GM19193 (cell line): Measurements from ENCODE around the gene DUOXA2.

ENCODE experiments used
- POLR2A ChIP-seq: IDR thresholded peaks from 4 replicates; pipeline ENCODE4 v1.6.1; 2011; ENCODE audit not compliant: insufficient read depth, insufficient read length; ENCODE audit errors: extremely low read depth

Gene DUOXA2

DNA sequence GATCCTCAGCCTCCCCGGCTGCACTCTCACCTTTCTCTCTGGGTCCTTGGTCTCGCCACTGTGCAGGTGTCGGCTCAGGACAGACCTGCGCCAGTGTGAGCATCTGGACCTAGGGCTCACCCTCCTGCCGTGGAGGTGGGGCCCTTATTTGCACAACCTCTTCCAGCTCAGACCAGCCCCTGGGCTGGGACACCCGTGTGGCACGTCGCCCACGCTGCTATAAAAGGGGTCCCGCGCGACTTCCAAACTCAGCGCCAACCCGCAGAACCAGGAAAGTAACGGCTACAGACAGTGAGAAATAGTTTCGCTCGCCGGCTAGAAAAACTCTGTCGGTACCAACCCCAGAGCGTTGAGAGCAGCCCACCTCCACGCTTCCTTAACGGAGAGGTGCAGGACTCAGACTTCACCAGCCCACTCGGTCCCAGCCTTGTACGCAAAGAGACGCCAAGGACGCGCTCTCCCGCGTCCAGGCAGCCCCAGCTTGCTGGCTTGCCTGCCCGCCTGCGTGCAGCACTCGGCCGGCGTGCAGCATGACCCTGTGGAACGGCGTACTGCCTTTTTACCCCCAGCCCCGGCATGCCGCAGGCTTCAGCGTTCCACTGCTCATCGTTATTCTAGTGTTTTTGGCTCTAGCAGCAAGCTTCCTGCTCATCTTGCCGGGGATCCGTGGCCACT is at the start of gene DUOXA2, which contains the start of gene DUOX2:
Gene DUOXA2, plus strand, starts transcription at position 251 of the 675 bp plus-strand sequence. Its CDS starts 280 bp downstream, at position 531.
Gene DUOX2, minus strand, starts transcription at position 97 of the 675 bp plus-strand sequence. CDS start 761 bp downstream, outside the sequence.
- TF ChIP-seq POLR2A, result no peak

DNA sequence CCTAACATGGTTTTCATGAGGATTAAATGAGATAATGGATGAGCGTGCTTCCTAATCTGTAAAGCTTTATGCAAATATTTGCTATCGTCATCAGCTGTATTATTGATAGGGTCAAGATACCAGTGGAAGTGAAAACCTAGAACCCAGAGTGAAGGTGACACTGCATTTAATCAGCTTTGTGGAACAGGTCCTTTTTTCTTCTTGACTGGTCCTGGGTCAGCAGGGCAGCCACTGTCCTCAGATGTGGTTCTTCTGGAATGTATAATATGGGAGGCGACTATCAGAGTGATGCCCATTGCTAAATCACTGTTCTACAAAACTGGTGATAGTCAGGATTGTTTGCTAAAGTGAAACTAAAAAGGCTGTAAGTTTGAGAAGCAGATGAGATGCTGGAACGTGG is 49.7 kb upstream of the DUOXA2 start:
- TF ChIP-seq POLR2A, result no peak

DNA sequence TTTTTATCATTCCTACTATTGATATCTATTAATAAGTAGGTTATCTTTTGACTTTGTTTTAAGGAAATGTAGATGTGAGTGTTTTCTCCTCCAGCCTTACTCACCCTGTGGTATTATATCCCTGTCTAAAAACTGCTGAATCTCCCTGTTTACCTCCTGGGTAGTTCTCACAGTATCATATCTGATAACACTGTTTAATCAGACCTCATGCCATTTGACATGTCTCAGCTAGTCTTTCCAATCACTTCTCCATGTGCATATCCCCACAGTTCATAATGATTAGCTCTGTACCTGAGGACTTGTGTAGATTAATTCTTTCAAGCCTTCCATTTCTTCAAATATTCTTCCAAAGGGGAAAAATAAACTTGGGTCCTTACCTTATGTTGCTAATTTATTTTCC is 30.9 kb upstream of the DUOXA2 start:
- TF ChIP-seq POLR2A, result no peak

- TF ChIP-seq POLR2A, result no peak
These were observed 30.0 kb upstream of the DUOXA2 start for GRCh38 chr15:45084163-45084562.

GRCh38 chr15:45087513-45087912 is 26.6 kb upstream of the DUOXA2 start:
- no peak for TF ChIP-seq POLR2A

DNA sequence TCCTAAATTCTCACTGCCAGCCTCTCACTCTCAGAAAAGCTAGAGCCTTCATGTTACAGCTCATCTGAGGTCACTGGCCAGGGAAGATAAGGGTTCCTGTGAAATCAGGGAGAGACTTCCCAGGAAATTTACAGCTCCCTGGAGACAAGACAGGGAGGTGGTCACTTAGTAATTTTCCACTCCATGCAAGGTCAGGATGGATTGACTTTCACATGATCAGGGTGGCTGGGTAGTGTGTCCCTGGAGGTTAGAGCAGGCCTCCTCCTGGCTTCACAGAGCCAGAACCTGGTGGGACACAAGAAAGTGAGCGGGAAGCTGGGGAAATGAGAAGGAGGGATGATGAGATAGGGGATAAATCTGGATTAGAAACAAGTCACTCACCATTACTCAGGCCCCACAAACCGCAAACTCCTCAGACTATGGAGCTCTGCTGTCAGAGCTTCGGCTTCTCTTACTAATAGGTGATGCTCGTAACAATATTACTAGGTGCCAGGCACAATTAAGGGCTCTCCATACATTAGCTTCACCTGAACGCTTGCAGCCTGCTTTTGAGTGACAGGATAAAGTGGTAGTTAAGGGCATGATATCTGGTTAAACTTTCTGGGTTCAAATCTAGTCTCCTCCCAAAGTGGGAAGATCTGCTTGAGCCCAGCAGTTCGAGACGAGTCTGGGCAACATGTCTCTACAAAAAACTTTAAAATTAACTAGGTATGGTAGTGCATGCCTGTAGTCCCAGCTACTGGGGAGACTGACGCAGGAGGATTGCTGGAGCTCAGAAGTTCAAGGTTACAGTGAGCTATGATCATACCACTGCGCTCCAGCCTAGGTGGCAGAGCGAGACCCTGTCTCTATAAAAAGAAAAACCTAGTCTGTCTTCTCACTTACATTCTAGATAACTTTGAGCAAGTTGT is 25.1 kb upstream of the DUOXA2 start:
- TF ChIP-seq POLR2A, result no peak

DNA sequence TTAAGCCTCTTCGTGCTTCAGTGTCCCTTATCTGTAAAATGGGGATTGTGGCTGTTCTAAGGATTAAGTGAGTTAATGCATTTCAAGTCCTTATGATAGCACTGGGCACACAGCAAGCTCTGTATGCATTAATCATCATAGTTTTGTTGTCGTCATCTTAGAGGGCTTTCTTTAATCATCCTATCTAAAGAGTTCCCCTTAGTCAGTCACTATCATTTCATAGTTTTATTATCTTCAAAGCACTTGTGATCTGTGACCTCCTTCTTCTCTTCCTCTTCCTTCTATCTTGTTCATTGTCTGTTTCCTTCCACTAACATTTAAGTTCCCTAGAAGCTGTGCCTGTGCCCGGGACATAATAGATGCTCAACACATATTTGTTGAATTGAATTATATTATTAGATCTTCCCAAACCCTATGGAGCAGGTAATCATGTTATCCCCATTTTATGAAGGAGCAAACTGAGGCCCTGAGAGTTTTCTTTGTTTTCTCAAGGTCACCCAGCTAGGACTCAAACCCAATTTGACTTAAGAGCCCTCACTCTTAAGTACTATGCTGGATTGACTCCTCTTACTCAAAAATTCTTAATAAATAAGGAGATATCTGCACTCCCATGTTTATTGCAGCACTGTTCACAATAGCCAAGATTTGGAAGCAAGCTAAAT is 24.3 kb upstream of the DUOXA2 start:
- no peak for TF ChIP-seq POLR2A

DNA sequence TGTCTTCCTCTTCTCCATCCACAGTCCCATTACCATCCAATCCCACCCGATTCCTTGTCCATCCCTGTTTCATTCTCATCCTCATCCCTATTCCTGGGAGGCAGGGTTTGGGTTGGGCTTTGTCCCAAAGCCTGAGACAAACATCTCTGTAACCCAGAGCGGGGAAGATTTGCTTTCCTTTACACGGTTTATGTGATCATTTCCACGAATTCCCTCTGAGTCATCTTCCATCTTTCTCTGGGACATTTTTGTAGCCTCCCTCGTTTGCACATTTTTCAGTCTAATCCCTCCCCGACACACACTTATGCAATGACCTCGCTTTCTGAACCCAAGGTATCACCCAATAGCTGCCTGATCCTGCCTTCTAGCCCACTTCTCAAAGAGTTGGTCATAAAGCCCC is 23.0 kb upstream of the DUOXA2 start:
- no peak for TF ChIP-seq POLR2A

GRCh38 chr15:45091576-45091975 is 22.6 kb upstream of the DUOXA2 start:
- no peak for TF ChIP-seq POLR2A

DNA sequence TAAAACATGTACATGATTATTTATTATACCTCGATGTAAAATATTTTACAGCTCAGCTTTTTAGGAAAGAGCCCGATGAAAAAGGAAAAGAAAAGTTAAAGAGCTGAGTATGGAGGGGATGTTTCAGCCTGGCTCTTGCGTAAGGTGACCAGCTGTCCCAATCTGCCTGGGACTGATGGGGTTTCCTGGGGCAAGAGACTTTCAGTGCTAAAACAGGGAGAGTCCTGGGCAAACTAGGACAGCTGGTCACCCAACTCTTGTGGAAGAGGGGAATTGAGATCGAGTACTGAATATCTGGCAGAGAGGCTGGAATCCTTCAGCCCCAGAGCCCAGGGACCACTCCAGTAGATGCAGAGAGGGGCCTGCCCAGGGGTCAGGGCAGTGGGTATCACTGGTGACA is 21.1 kb upstream of the DUOXA2 start:
- TF ChIP-seq POLR2A, result no peak

DNA sequence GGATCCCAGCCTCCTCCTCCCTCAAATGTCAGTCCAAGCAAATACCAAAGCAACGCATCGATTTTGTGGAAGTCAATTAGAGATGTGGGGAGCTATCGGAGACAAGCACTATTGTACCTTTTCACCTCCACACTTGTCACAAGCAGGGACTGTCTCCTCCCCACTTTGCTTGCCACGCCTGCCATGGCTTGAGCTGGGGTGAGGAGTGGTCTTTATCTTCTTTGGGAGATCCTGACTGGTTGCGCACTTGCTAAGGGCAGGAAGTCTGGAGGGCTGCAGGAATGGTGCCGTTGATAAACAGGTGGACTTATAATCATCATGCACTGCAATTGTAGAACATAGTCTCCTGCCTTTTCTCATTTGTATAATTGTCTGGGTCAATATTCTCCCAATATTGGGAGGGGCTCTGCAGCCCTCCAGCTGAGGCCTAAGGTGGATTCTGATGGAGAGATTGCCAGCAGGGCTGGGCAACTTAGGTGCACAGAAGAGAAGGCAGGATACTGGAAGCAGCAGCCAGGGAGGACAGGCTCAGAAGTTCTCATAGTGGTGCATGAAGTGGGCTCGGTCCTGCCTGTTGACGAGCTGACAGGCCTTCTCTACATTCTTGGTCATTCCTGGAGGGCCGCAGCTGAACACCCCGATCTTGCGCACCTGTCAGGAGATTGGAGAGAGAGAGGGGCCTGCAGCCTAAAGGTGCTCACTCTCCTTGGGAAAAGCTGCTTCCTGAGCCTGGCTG is 20.3 kb upstream of the DUOXA2 start:
- TF ChIP-seq POLR2A, result no peak

DNA sequence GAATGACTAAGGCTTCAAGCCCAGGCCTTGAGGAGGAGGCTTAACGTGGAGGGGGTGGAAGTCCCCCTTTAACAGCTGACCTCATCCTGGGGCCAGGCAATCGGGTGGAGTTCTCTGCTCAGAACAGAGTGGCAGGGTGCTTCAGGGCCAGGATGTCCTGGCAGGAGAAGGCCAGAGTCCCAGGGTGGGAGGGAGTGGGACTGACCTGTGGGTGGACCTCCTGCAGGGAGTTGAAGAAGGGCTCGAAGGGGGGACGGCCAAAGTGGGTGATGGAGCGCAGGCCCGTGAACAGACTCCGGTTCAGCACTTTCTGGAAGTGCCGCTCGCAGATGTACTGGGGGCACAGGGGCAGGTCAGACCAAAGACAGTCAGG is 19.8 kb upstream of the DUOXA2 start:
- no peak for TF ChIP-seq POLR2A

DNA sequence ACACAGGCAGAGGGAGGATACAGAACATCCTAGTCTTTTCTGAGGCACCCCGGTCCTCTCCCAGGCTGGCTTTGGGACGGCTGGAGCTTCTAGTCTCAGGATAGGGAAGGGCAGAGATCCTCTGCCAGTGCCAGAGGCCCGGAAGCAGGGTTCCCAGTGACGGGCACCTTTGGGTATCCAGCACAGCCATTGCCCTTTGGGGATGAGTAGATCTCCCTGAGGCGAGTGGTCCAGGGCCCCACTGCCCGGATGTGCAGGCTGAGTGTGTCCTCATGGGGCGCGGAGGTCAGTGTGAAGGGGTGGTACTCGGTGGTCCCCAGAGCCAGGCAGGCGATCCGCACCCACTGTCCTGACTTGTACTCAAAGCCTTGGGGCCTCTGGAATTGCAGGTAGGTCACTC is 18.5 kb upstream of the DUOXA2 start:
- no peak for TF ChIP-seq POLR2A

DNA sequence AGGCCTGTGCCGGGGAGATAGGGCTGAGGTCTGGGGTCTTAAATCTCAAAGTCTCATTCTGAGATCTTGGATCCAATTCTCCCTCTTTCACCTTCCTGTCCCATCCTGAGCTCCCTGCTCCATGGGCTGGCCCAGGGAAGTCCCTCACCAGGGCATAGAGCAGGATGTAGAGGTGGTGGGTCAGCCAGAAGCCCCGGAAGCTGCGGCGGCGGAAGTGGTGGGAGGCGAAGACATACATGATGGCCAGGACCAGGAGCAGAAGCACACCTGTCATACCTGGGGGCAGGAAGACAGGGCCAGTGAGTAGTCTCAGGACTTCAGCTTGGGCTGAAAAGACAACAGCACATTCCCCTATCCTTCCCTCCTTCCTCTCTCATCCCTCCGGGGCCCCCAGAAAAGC is 16.7 kb upstream of the DUOXA2 start:
- no peak for TF ChIP-seq POLR2A

DNA sequence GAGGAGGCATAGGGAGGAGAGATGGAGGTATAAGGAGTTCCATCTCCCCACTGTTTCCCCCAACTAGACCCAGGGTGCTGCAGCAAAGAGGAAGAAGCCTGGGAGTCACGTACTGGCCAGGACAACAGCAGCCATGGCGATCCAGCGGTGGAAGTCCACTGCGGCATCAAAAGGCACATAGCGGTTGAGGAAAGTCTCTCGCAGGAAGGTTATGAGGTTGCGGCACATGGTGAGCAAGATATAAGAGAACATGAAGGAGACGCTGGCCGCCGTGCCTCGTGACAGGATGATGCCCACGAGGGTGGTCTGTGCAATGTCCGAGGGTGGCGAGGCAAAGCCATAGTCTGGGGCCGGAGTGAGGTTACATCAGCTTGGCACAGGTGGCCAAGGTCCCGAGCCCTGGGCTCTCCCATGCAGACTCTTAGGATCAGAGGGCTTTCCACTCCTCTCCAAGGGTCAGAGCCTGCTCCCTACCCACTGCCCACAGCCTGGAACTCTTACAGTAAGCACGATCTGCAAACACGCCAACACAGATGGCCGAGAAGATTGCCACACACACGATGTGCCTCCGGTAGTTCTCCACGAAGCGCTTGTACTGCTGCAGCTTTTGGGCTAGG is 14.5 kb upstream of the DUOXA2 start:
- no peak for TF ChIP-seq POLR2A
